Transverse colon (tissue), 4 donors: ENCODE measurements around the gene LATS1.

ENCODE experiments used
- EP300 ChIP-seq: sonication (generic); formaldehyde crosslinking; IDR thresholded peaks from one replicate; pipeline ENCODE4 v1.6.1; 2017; ENCODE audit warnings: antibody characterized with exemption, low read depth
- POLR2A ChIP-seq: fragments of 450-650 bp; IDR thresholded peaks from one replicate; pipeline ENCODE4 v1.6.1; 2016; ENCODE audit warnings: antibody characterized with exemption, mild to moderate bottlenecking, moderate library complexity
- POLR2AphosphoS5 ChIP-seq, 3 donors: sonication (generic); formaldehyde crosslinking; IDR thresholded peaks; one replicate each; pipeline ENCODE4 v1.6.1; 2016; ENCODE audit warnings: antibody characterized with exemption in 3 of 3
- TF ChIP-seq, protein P1 (sequence below), 5 experiments: fragments of 200-600 bp in 3 of 5; fragments of 450-650 bp in 2 of 5; sonication (generic) in 3 of 5; IDR thresholded peaks; 1 replicate in 2 of 5; 2 replicates in 3 of 5; pipeline ENCODE4 v1.5.1; 2016 to 2017; ENCODE audit warnings: antibody characterized with exemption in 5 of 5, inconsistent platforms in 3 of 5, mild to moderate bottlenecking in 2 of 5, moderate library complexity in 1 of 5

DNA sequence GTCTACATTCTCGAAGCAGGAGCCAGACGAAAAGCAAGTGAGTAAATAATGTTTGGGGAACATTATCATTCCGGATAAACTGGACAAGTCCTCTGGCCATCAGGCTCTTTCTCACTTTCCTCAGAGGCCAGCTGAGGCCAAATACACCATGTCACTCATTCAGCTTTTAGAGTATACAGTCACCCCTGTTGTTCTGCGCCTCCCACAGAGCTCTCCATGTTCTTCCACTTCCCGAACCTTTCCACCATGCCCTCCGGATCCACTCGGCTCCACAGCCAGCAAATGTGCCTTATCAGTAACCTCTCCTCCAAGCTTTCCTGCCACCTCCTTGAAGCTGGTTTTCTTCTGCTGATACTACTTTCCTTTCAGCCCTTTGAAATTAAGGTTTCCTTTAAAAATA is 31.7 kb downstream of the LATS1 start:
- TF ChIP-seq, protein P1, sequence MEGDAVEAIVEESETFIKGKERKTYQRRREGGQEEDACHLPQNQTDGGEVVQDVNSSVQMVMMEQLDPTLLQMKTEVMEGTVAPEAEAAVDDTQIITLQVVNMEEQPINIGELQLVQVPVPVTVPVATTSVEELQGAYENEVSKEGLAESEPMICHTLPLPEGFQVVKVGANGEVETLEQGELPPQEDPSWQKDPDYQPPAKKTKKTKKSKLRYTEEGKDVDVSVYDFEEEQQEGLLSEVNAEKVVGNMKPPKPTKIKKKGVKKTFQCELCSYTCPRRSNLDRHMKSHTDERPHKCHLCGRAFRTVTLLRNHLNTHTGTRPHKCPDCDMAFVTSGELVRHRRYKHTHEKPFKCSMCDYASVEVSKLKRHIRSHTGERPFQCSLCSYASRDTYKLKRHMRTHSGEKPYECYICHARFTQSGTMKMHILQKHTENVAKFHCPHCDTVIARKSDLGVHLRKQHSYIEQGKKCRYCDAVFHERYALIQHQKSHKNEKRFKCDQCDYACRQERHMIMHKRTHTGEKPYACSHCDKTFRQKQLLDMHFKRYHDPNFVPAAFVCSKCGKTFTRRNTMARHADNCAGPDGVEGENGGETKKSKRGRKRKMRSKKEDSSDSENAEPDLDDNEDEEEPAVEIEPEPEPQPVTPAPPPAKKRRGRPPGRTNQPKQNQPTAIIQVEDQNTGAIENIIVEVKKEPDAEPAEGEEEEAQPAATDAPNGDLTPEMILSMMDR (IDR thresholded peaks at IDR 0.05) = no peak
- TF ChIP-seq POLR2AphosphoS5 (IDR thresholded peaks at IDR 0.05) (no peak), EP300 (no peak), POLR2A (no peak)
